ENCODE measurements around the gene C2orf69. TPM values are rescaled to one million over a fixed set of nuclear protein-coding genes. Genes with fewer than 3 reads are reported as not detected.

C2orf69 gene
- total and polyA plus RNA-seq, 2 of the 8 experiments (the other 6 are each of a cell fraction or from before 2014, with no cell fraction given), result 3.9 to 32.0 TPM

Small RNA genes within 50 kb of the gene (small RNA-seq; reads per million reads assigned to genes)
- gene AC108032.1 (ENCODE audit: insufficient read depth) (not detected), gene RN7SL717P (ENCODE audit: insufficient read depth) (not detected)

Other genes with a start within 250 kb of the C2orf69 start
- gene FTCDNL1, start 60.1 kb upstream of the C2orf69 start, total RNA-seq (2021; fragmentation: NEBNext Ultra II Directional; extraction: Animal tissue kit (Norgen Biotek cat#: 25700)), result 0.61 and 0.97 TPM in 2 replicates
- 0.38 and 0.41 TPM in 2 replicates for gene FTCDNL1, start 60.1 kb upstream of the C2orf69 start, polyA plus RNA-seq (2011; rRNA removed)
- gene TYW5, start 44.2 kb downstream of the C2orf69 start, total RNA-seq (2021; fragmentation: NEBNext Ultra II Directional; extraction: Animal tissue kit (Norgen Biotek cat#: 25700)), result 11.3 and 12.5 TPM in 2 replicates
- 3.3 and 5.4 TPM in 2 replicates for gene TYW5, start 44.2 kb downstream of the C2orf69 start, polyA plus RNA-seq (2011; rRNA removed)
- gene MAIP1, start 44.3 kb downstream of the C2orf69 start, total RNA-seq (2021; fragmentation: NEBNext Ultra II Directional; extraction: Animal tissue kit (Norgen Biotek cat#: 25700)), result 28.5 and 32.0 TPM in 2 replicates
- gene MAIP1, start 44.3 kb downstream of the C2orf69 start, polyA plus RNA-seq (2011; rRNA removed), result 20.3 and 23.2 TPM in 2 replicates

All from H1 (cell line).